Measurements from ENCODE around the gene ZNF408. TPM values are rescaled to one million over a fixed set of nuclear protein-coding genes. Genes with fewer than 3 reads are reported as not detected.
"Not testable (repeated sequence)": the region's sequence is repeated elsewhere in the genome, so short reads cannot be mapped to it uniquely, and the experiment has no call there.

ZNF408 gene
- polyA plus RNA-seq, 2 of the 4 experiments (the other 2 are of a cell fraction): 6.7 to 16.7 TPM

GRCh38 chr11:46701078-46701654 is 335 bp downstream of the ZNF408 start (continued):
- TF ChIP-seq BCL3 (IDR thresholded peaks at IDR 0.05) (0 out of 3 replicates have a peak, but pooled peaks have one; percentile 8), RFX5 (IDR thresholded peaks at IDR 0.05) (no peak), RCOR1 (IDR thresholded peaks at IDR 0.05; ENCODE audit: low read depth, low read length) (no peak), HEYL (CRISPR knock-in tag; IDR thresholded peaks at IDR 0.05) (no peak), HOXB13 (CRISPR knock-in tag; IDR thresholded peaks at IDR 0.05; ENCODE audit: low read depth) (no peak), MAZ (IDR thresholded peaks at IDR 0.05; ENCODE audit: borderline replicate concordance, low read depth, low read length) (no peak)

GRCh38 chr11:46705070-46705688 is 4.3 kb downstream of the ZNF408 start:
- FAIRE-seq: no peak
- WGBS (ENCODE audit: missing lambda C conversion rate): 98% methylated on average over 30 of the region's 31 CpGs
- H3K27ac ChIP-seq: no peak overlapping the region
- CTCF ChIA-PET: interaction anchor here (1.0 to 1.6 kb wide), 2 partner anchors 8 to 474 kb away, joined by 3 read pairs; no protein-coding TSS in a partner anchor
- DNase-seq (ENCODE audit: low read depth in 1 of 2, low spot score in 1 of 2): no peak
- peaks cover 22% of the 10 kb centered on the region for H3K4me1 ChIP-seq
- H3K9me3 ChIP-seq: no peaks in the 10 kb centered on the region
- H3K4me3 ChIP-seq: no peak overlapping the region
- POLR2A ChIA-PET: no interaction called here
- no peak for ATAC-seq
- no peak for TF ChIP-seq RNF2 (IDR thresholded peaks at IDR 0.05; ENCODE audit: borderline replicate concordance, low read depth)
- TF ChIP-seq ESRRA (IDR thresholded peaks at IDR 0.05; ENCODE audit: borderline replicate concordance, low read length): no peak
- TF ChIP-seq NR3C1 (IDR thresholded peaks at IDR 0.05): no peak
- no peak for TF ChIP-seq NPAS2 (CRISPR knock-in tag; IDR thresholded peaks at IDR 0.05; ENCODE audit: borderline replicate concordance)
- no peak for TF ChIP-seq ELK1 (IDR thresholded peaks at IDR 0.05; ENCODE audit: low read depth, low read length)
- TF ChIP-seq PBX3 (IDR thresholded peaks at IDR 0.05): no peak
- no peak for TF ChIP-seq EHF (CRISPR knock-in tag; IDR thresholded peaks at IDR 0.05)
- H3K4me2 ChIP-seq: no peak overlapping the region

- ChIA-PET CTCF (interaction anchor here (0.9 to 1.4 kb wide), 2 partner anchors 16 to 102 kb away, joined by 3 read pairs; no protein-coding TSS in a partner anchor), POLR2A (interaction anchor here (1.1 kb wide), 1 partner anchor 9 kb away, joined by 3 read pairs; no protein-coding TSS in a partner anchor)
- H3K9me3 ChIP-seq: no peaks in the 10 kb centered on the region
- 85% methylated on average over 7 of the region's 7 CpGs for WGBS (ENCODE audit: missing lambda C conversion rate)
- H3K4me1 ChIP-seq: peaks cover 37% of the 10 kb centered on the region
- no peak for ATAC-seq
- no peak for FAIRE-seq
- TF ChIP-seq EHF (CRISPR knock-in tag; IDR thresholded peaks at IDR 0.05) (no peak), EP300 (IDR thresholded peaks at IDR 0.05) (no peak)
- no peak for DNase-seq (ENCODE audit: low read depth in 1 of 2, low spot score in 1 of 2)
- H3K4me2 ChIP-seq: no peak overlapping the region
- H3K4me3 ChIP-seq: no peak overlapping the region
- no peak overlapping the region for H3K27ac ChIP-seq
Measured at GRCh38 chr11:46706886-46707285, 6.1 kb downstream of the ZNF408 start.

GRCh38 chr11:46709351-46709750 is 8.5 kb downstream of the ZNF408 start:
- ATAC-seq; H3K9me3 ChIP-seq; DNase-seq (ENCODE audit: low read depth in 1 of 2, low spot score in 1 of 2); H3K4me2 ChIP-seq; POLR2A ChIA-PET; FAIRE-seq; H3K4me3 ChIP-seq: not testable (repeated sequence)
- 75% methylated on average over 9 of the region's 9 CpGs for WGBS (ENCODE audit: missing lambda C conversion rate)
- H3K27ac ChIP-seq: peak overlapping the region; percentile 89 to 91; a peak in 2 of 6 replicates
- peaks cover 41% of the 10 kb centered on the region for H3K4me1 ChIP-seq
- CTCF ChIA-PET: interaction anchor here (0.6 to 2.1 kb wide), 3 partner anchors 10 to 320 kb away, joined by 3 to 5 read pairs (median 3); partner anchors contain the start of gene F2

Measured in A549 (cell line).